Measurements from ENCODE around the gene ACKR3. TPM values are rescaled to one million over a fixed set of nuclear protein-coding genes. Genes with fewer than 3 reads are reported as not detected.
A peak's percentile ranks its signal among the peaks of the same experiment; 100 is the strongest.

ACKR3 gene
- 10 to 100 TPM in 3 of 4 donors, 1 to 10 TPM in 1; 6.3 to 49.5 (median 22.2) TPM for total RNA-seq

- peak within 1 kb of the TSS; percentile 75 to 93 (median 84) for H3K27ac ChIP-seq
- TF ChIP-seq POLR2A (IDR thresholded peaks at IDR 0.05) (peak; percentile 71 to 78), CTCF (IDR thresholded peaks at IDR 0.05) (peak; percentile 15 to 61 (median 50))
- no peaks in the 10 kb centered on the region for H3K9me3 ChIP-seq
- DNase-seq = peak; percentile 76 to 93 (median 86)
- H3K4me1 ChIP-seq = peaks cover 0 to 19% (median 6%) of the 10 kb centered on the region in 4 donors
- no peaks in the 10 kb centered on the region for H3K36me3 ChIP-seq
- peak within 1 kb of the TSS; percentile 45 to 60 (median 55) for H3K4me3 ChIP-seq
- no peaks in the 10 kb centered on the region for H3K27me3 ChIP-seq
Observed at GRCh38 chr2:236569573-236569973, at the start of gene ACKR3. TSS of gene ACKR3 (plus strand) at chr2:236569825. CDS start at chr2:236580466, 10,641 bp downstream.

DNA sequence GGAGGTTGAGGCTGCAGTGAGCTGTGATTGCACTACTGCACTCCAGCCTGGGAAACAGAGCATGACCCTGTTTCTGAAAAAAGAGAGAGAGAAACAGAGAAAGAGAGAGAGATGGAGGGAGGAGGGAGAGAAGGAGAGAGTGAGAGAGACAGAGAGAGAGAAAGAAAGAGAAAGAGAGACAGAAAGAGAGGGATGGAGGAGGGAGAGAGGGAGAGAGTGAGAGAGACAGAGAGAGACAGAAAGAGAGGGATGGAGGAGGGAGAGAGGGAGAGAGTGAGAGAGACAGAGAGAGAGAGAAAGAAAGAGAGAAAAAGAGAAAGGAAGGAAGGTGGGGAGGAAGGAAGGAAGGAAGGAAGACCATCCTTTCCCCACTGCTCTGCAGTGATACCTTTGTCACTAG, 48.1 kb upstream of the ACKR3 start:
- DNase-seq = no peak
- no peak overlapping the region for H3K4me3 ChIP-seq
- no peaks in the 10 kb centered on the region for H3K4me1 ChIP-seq
- no peaks in the 10 kb centered on the region for H3K36me3 ChIP-seq
- H3K27me3 ChIP-seq = no peaks in the 10 kb centered on the region
- TF ChIP-seq POLR2A (IDR thresholded peaks at IDR 0.05) (no peak), CTCF (IDR thresholded peaks at IDR 0.05) (no peak)
- no peak overlapping the region for H3K27ac ChIP-seq
- H3K9me3 ChIP-seq = no peaks in the 10 kb centered on the region

GRCh38 chr2:236523249-236523648, 46.4 kb upstream of the ACKR3 start:
- no peak for DNase-seq
- TF ChIP-seq CTCF (IDR thresholded peaks at IDR 0.05) (no peak), POLR2A (IDR thresholded peaks at IDR 0.05) (no peak)

GRCh38 chr2:236525411-236525997, 44.1 kb upstream of the ACKR3 start:
- Histone ChIP-seq H3K27me3 (no peaks in the 10 kb centered on the region), H3K27ac (no peak overlapping the region), H3K9me3 (no peaks in the 10 kb centered on the region), H3K4me3 (no peak overlapping the region), H3K4me1 (no peaks in the 10 kb centered on the region), H3K36me3 (no peaks in the 10 kb centered on the region)
- DNase-seq = no peak
- TF ChIP-seq CTCF (IDR thresholded peaks at IDR 0.05) (no peak), POLR2A (IDR thresholded peaks at IDR 0.05) (no peak)

More at GRCh38 chr2:236523249-236523648, 46.4 kb upstream of the ACKR3 start:
- no peaks in the 10 kb centered on the region for H3K4me1 ChIP-seq
- H3K27ac ChIP-seq = no peak overlapping the region
- H3K27me3 ChIP-seq = no peaks in the 10 kb centered on the region
- no peaks in the 10 kb centered on the region for H3K36me3 ChIP-seq
- H3K9me3 ChIP-seq = no peaks in the 10 kb centered on the region
- H3K4me3 ChIP-seq = no peak overlapping the region

- no peaks in the 10 kb centered on the region for H3K27me3 ChIP-seq
- no peak for TF ChIP-seq CTCF (IDR thresholded peaks at IDR 0.05)
- H3K27ac ChIP-seq = no peak overlapping the region
- H3K9me3 ChIP-seq = no peaks in the 10 kb centered on the region
- no peak for DNase-seq
- no peaks in the 10 kb centered on the region for H3K36me3 ChIP-seq
- H3K4me3 ChIP-seq = no peak overlapping the region
- H3K4me1 ChIP-seq = no peaks in the 10 kb centered on the region
Observed at GRCh38 chr2:236526455-236527158, 43.0 kb upstream of the ACKR3 start.
